Hepatocyte (in vitro differentiated cells): Measurements from ENCODE around the gene AGBL3. TPM values are rescaled to one million over a fixed set of nuclear protein-coding genes. Genes with fewer than 3 reads are reported as not detected.

Experiments used
- DNase-seq: peaks from one replicate; pipeline ENCODE4 v3.0.0-alpha.2; 2016; ENCODE audit warnings: low spot score
- H2AFZ ChIP-seq: fragments of 200-600 bp; sonication (generic); 2 replicates; pipeline ENCODE4 v1.6.0; 2016; ENCODE audit warnings: antibody characterized with exemption, mild to moderate bottlenecking
- H3K27ac ChIP-seq: fragments of 200-600 bp; sonication (generic); 2 replicates; pipeline ENCODE4 v1.5.1; 2016; ENCODE audit warnings: mild to moderate bottlenecking
- H3K27me3 ChIP-seq: fragments of 200-600 bp; sonication (generic); 2 replicates; pipeline ENCODE4 v1.6.1; 2016
- H3K36me3 ChIP-seq: fragments of 200-600 bp; sonication (generic); replicated peaks from 2 replicates; pipeline ENCODE4 v1.5.1; 2016; ENCODE audit warnings: low read depth; ENCODE audit not compliant: insufficient read depth
- H3K4me1 ChIP-seq: fragments of 200-600 bp; sonication (generic); 2 replicates; pipeline ENCODE4 v1.5.1; 2016; ENCODE audit warnings: mild to moderate bottlenecking, moderate library complexity; ENCODE audit not compliant: insufficient read depth
- H3K4me2 ChIP-seq: fragments of 200-600 bp; sonication (generic); 2 replicates; pipeline ENCODE4 v1.6.0; 2016
- H3K4me3 ChIP-seq: fragments of 200-600 bp; sonication (generic); 2 replicates; pipeline ENCODE4 v1.5.1; 2016; ENCODE audit warnings: mild to moderate bottlenecking
- H3K79me2 ChIP-seq: fragments of 200-600 bp; sonication (generic); 2 replicates; pipeline ENCODE4 v1.6.0; 2017; ENCODE audit warnings: mild to moderate bottlenecking
- H3K9me2 ChIP-seq: fragments of 200-600 bp; sonication (generic); replicated peaks from 2 replicates; pipeline ENCODE4 v1.6.0; 2017; ENCODE audit warnings: mild to moderate bottlenecking; ENCODE audit not compliant: insufficient read depth
- H3K9me3 ChIP-seq: fragments of 200-600 bp; sonication (generic); 2 replicates; pipeline ENCODE4 v1.5.1; 2016; ENCODE audit warnings: low read depth, mild to moderate bottlenecking
- H4K20me1 ChIP-seq: fragments of 200-600 bp; sonication (generic); 2 replicates; pipeline ENCODE4 v1.6.0; 2016; ENCODE audit warnings: mild to moderate bottlenecking; ENCODE audit not compliant: insufficient read depth, poor library complexity, severe bottlenecking
- CTCF ChIP-seq: fragments of 200-600 bp; sonication (generic); IDR thresholded peaks from 2 replicates; pipeline ENCODE4 v1.5.1; 2016; ENCODE audit warnings: antibody characterized with exemption, mild to moderate bottlenecking; ENCODE audit not compliant: poor library complexity
- EZH2 ChIP-seq: fragments of 200-600 bp; sonication (generic); IDR thresholded peaks from 2 replicates; pipeline ENCODE4 v1.6.1; 2016; ENCODE audit warnings: antibody characterized with exemption, mild to moderate bottlenecking, borderline replicate concordance
- EZH2phosphoT487 ChIP-seq: fragments of 200-600 bp; sonication (generic); IDR thresholded peaks from one replicate; pipeline ENCODE4 v1.6.1; 2018; ENCODE audit warnings: antibody characterized with exemption, mild to moderate bottlenecking, low read depth, moderate library complexity; ENCODE audit not compliant: unreplicated experiment, severe bottlenecking
- WGBS: methylation state at CpG from one replicate; pipeline ENCODE4 v1.1.6; 2016; ENCODE audit warnings: low lambda C conversion rate; ENCODE audit errors: missing lambda C conversion rate; 5-methylcytosine and 5-hydroxymethylcytosine counted together
- polyA plus RNA-seq: library from polyadenylated mRNA; unstranded; fragments of >200 nt; fragmentation: Nextera tagmentation; extraction: Ambion mirVana; gene quantifications from 2 replicates; pipeline ENCODE4 v1.2.1, GENCODE V29; 2016
- total RNA-seq: library from RNA; depleted of rRNA; stranded (reverse); fragments of >200 nt; gene quantifications from 2 replicates; pipeline ENCODE4 v1.2.3, GENCODE V29; 2014

The AGBL3 gene
- total and polyA plus RNA-seq, 2 experiments from 2014 or later: 2.3 to 6.4 TPM

- Histone ChIP-seq H3K4me1 (no peaks in the 10 kb centered on the region), H2AFZ (no peak overlapping the region), H3K4me3 (no peak overlapping the region), H3K27me3 (no peaks in the 10 kb centered on the region), H3K9me2 (no peaks in the 10 kb centered on the region), H3K27ac (no peak overlapping the region), H3K79me2 (no peaks in the 10 kb centered on the region), H4K20me1 (no peaks in the 10 kb centered on the region), H3K4me2 (no peak overlapping the region), H3K36me3 (no peaks in the 10 kb centered on the region), H3K9me3 (no peaks in the 10 kb centered on the region)
- no peak for TF ChIP-seq EZH2phosphoT487
- TF ChIP-seq EZH2: no peak
- no peak for TF ChIP-seq CTCF
- no peak for DNase-seq
- 97% methylated on average over 1 of the region's 1 CpG for WGBS
Measured at GRCh38 chr7:135074531-135074930, 88.2 kb downstream of the AGBL3 start.

GRCh38 chr7:135075716-135076115 lies 89.4 kb downstream of the AGBL3 start:
- no peak overlapping the region for H3K4me2 ChIP-seq
- H3K36me3 ChIP-seq: no peaks in the 10 kb centered on the region
- 49% methylated on average over 3 of the region's 3 CpGs for WGBS

GRCh38 chr7:135076882-135077281 lies 90.6 kb downstream of the AGBL3 start:
- H3K4me1 ChIP-seq: no peaks in the 10 kb centered on the region
- DNase-seq: no peak
- H3K36me3 ChIP-seq: no peaks in the 10 kb centered on the region
- H2AFZ ChIP-seq: no peak overlapping the region
- no peaks in the 10 kb centered on the region for H3K9me3 ChIP-seq
- no peak overlapping the region for H3K4me3 ChIP-seq
- no peak overlapping the region for H3K27ac ChIP-seq
- no peaks in the 10 kb centered on the region for H4K20me1 ChIP-seq
- TF ChIP-seq CTCF (no peak), EZH2 (no peak), EZH2phosphoT487 (no peak)
- no peaks in the 10 kb centered on the region for H3K9me2 ChIP-seq
- no peaks in the 10 kb centered on the region for H3K27me3 ChIP-seq
- WGBS: 91% methylated on average over 4 of the region's 4 CpGs
- H3K79me2 ChIP-seq: no peaks in the 10 kb centered on the region
- H3K4me2 ChIP-seq: no peak overlapping the region

More at GRCh38 chr7:135075716-135076115, 89.4 kb downstream of the AGBL3 start:
- H3K9me2 ChIP-seq: no peaks in the 10 kb centered on the region
- H3K27ac ChIP-seq: no peak overlapping the region
- H4K20me1 ChIP-seq: no peaks in the 10 kb centered on the region
- DNase-seq: no peak
- H3K4me3 ChIP-seq: no peak overlapping the region
- H2AFZ ChIP-seq: no peak overlapping the region
- no peaks in the 10 kb centered on the region for H3K27me3 ChIP-seq
- no peaks in the 10 kb centered on the region for H3K9me3 ChIP-seq
- no peaks in the 10 kb centered on the region for H3K79me2 ChIP-seq
- no peak for TF ChIP-seq EZH2phosphoT487
- no peak for TF ChIP-seq EZH2
- no peak for TF ChIP-seq CTCF
- H3K4me1 ChIP-seq: no peaks in the 10 kb centered on the region

GRCh38 chr7:135077642-135078041 lies 91.3 kb downstream of the AGBL3 start:
- Histone ChIP-seq H3K27ac (no peak overlapping the region), H3K4me2 (no peak overlapping the region), H2AFZ (no peak overlapping the region), H3K79me2 (no peaks in the 10 kb centered on the region), H3K36me3 (no peaks in the 10 kb centered on the region), H3K27me3 (no peaks in the 10 kb centered on the region), H3K4me1 (no peaks in the 10 kb centered on the region), H4K20me1 (no peaks in the 10 kb centered on the region), H3K9me2 (no peaks in the 10 kb centered on the region), H3K9me3 (no peaks in the 10 kb centered on the region), H3K4me3 (no peak overlapping the region)
- no peak for DNase-seq
- WGBS: 77% methylated on average over 7 of the region's 7 CpGs
- no peak for TF ChIP-seq EZH2phosphoT487
- TF ChIP-seq EZH2: no peak
- TF ChIP-seq CTCF: no peak
